ENCODE data around the gene BCAS3.
"Not testable (repeated sequence)": the region's sequence is repeated elsewhere in the genome, so short reads cannot be mapped to it uniquely, and the experiment has no call there.

The BCAS3 gene

DNA sequence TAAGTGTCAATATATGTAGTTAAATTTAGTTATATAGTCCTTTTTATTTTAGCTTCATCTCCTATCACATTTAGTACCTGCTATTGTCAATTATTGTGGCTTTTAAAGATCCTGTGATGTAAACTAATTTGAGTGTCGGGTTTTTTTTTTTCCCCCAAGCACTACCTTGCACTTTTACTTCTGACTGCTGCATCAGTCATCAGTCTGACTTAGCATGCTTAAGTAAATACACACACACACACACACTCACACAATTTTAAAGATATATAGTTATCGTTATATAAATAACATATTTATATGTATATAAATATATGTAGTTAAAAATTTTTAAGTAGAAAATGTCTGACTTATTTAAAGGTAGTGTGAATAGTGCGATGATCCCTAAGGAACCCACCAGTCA, 127.2 kb downstream of the BCAS3 start:
- no peak for DNase-seq

DNA sequence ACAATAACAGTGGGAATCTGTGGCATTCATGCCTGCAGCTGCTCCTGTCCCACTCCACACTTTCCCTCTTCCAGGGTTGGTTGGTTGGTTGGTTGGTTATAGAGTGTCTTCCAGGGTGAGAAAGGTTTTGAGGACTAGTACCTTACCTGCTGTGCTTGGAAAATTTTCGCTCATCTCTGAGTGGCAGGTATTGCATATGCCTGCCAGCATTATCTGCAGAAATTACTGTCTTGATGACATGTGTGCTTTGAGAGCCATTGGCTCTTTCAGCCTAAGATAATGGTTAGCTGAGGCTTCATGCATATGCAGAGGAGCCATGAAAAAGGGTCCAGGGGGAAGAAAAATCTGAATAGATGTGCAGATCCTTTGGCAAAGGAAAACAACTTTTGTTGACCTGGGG, 131.8 kb downstream of the BCAS3 start:
- DNase-seq, result no peak

DNA sequence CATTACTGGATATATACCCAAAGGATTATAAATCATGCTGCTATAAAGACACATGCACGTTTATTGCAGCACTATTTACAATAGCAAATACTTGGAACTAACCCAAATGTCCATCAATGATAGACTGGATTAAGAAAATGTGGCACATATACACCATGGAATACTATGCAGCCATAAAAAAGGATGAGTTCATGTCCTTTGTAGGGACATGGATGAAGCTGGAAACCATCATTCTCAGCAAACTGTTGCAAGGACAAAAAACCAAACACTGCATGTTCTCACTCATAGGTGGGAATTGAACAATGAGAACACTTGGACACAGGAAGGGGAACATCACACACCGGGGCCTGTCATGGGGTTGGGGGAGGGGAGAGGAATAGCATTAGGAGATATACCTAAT, 137.3 kb downstream of the BCAS3 start:
- DNase-seq, result not testable (repeated sequence)

DNA sequence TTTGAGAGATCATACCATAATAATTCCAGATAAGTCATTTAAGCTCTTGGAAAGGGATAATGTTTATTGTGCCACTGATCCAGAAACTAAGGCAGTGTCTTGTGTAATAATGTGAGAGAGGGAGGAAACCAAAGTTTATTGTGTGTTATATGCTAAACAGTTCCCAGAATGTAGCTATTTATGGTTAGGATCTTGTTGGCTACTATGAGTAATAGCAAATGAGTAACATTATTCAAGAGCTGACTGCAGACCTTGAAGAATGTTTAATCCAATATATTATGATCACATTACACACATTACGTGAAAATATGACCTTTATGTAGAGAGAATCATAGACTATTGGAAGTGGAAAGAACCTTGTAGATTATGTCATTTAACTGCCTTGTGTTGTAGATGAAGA, 139.5 kb downstream of the BCAS3 start:
- no peak for DNase-seq

DNA sequence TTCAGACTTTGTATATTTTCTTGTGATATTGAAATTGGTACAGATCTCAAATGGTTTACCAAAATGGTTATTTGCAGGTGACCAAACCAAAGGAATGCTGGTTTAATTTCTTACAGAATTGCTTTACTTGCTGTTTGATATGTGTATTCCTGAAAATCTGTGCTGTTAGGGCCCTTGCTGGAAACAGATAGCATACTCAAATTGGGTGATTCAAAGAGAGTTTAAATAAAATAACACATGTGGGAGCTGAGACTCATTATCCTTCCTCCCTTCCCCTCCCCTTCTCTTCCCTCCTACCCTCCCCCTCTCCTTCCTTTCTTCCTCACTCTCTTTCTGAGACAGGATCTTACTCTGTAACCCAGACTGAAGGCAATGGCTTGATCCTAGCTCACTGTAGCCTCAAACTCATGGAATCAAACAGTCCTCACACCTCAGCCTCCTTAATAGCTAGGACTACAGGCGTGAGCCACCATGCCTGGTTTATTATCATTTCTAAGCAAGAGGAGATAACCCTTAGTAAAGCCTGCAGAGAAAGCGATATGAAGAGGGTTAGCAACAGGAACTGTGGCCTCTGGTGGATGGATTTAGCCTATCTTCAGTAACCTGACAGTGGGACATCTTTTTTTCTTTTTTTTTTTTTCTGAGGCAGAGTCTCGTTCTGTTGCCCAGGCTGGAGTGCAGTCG, 141.9 kb downstream of the BCAS3 start:
- DNase-seq, result no peak

DNA sequence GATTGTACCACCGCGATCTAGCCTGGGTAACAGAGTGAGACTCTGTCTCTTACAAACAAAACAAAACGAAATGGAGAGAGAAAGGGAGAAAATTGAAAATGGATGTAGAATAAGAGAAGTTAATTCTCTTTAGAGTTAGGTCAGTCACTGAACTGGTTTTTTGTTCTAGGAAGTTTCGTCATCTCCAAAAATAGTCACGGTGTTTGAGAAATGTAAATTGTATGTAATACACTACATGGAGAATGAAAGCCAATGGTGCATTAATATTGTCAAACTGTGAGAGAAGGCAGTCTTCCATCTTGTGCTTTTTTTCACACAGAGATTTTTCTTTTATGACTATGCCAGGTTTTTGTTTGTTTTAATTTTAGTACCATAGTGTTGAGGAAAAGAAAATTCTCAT, 145.9 kb downstream of the BCAS3 start:
- no peak for DNase-seq

DNA sequence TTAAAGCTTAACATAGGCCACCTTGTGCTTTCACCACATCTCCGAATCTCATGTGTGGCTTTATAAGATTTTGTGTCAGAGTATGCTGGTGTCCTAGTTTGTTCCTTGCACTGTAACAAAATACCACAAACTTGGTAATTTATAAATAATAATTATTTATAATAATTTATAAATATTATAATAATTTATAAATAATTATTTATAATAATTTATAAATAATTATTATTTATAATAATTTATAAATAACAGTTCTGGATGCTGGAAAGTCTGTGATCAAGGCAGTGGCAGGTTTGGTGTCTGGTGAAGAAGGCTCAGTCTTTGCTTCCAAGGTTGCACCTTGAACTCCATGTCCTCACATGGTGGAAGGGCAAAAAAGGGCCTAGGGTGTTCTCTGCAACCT, 147.7 kb downstream of the BCAS3 start:
- DNase-seq, result no peak

DNA sequence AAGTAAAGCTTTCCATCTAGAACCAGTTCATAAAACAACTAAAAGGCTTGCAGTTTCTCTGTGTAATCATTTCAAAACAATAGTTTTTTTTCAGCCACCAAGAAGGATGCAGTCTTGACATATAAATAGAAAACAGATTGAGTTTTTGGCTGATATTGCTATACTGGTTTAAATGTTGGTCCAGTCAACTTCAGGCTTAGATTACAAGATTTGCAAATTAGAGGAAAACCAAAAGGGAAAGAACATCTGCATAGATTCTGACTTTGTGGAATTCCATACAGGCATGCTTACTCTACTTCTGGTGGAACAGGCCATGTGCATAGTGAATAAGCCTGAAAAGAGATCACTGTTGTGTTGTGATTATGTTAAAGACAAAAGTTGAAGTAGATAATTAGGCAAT, 150.3 kb downstream of the BCAS3 start:
- DNase-seq, result no peak

DNA sequence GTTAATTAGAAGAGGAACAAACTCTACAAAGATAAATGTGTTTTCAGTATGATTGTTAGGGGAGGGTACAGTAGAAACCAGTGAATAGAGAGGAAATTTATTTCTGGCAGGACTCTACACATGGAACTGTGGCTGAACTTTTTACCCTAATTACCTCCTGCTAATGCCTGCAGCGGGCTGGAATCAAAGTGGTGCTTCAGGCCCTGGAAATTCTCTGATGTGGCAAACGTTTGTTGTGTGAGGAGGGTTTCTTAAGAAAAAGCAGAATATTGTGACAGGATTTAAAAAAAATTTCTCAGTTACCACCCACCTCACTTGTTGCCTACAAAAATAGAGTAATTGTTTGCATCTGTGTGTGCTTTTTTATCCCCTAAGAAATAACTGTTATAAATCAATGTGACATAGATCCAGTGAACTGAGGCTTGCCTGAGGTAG, 154.5 kb downstream of the BCAS3 start:
- no peak for DNase-seq

DNA sequence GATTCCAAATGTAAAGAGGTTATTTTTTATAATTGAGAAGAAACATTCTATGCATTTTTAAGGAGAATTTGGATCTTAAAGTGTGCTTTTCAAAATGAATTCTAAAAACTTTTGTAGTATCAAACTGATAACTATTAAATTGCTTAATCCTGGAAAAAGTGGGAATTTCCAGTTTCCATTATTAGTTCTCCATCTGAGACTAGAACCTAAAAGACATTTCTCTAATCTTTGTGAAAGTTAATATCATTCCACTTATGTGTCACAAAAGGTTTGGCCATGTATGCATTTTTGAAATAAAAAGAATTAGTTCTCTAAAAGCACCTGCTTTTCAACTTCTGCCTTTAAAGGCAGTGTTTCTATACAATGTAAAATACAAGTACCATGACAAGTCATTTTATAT, 155.0 kb downstream of the BCAS3 start:
- no peak for DNase-seq

DNA sequence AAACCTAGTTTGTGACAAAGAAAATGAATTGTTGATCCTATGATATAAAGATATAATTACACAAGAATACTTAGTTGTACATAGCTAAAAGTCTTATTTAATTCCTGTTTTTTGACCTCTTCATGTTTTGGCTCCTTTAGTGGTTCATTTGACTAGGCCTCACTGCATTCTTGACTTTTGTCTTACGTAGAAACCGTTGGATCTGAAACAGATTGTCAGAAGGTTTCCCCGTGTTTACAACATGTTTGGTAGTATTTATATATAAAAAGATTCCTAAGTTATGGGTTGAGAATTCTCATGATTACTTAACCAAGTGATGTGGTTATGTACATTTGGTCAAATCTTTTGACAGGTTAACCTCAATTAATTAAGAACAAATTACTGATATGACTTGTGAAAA, 162.8 kb downstream of the BCAS3 start:
- no peak for DNase-seq

DNA sequence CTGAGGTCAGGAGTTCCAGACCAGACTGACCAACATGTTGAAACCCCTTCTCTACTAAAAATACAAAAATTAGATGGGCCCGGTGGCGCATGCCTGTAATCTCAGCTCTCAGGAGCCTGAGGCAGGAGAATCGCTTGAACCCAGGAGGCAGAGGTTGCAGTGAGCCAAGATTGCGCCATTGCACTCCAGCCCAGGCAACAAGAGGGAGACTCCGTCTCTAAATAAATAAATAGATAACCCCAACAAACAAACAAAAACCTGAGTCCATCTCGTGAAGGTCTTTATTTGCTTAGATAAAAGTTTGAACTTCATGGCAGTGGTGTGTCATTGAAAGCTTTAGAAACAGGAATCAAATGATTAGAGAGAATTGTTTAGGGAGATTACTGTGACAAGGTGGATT, 167.4 kb downstream of the BCAS3 start:
- no peak for DNase-seq

DNA sequence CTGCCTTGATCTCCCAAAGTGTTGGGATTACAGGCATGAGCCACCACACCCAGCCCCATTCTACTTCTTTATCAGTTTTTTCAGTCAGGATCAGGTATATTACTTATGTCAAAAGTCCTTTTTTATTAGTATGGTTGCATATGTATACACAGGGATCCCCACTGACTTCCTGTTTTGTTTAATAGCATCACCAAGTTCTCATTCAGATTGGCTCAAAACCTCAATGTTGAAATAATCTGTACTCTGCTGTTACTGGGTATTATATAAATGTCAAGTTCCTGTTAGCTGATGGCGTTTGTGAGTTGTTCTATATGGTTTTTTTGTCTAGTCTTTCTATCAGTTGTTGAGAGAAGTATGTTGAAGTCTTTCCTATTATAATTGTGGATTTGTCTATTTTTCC, 168.5 kb downstream of the BCAS3 start:
- no peak for DNase-seq

DNA sequence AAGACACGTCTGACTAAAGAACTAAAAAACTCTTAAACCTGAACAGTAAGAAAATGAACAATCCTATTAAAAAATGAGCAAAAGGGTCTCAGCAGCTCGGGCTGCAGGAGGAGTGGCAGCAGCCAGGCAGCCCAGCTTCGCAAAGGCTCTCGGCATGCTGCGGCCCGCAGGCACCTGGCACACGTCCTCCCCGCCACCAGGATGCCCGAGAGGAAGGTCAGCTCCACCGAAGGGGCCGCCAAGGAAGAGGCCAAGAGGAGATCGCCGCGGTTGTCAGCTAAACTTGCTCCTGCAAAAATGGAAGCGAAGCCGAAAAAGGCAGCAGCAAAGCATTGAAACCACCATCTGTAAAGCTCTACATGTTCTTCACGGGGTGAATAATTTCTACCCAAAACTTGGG, 173.5 kb downstream of the BCAS3 start:
- DNase-seq, result no peak

DNA sequence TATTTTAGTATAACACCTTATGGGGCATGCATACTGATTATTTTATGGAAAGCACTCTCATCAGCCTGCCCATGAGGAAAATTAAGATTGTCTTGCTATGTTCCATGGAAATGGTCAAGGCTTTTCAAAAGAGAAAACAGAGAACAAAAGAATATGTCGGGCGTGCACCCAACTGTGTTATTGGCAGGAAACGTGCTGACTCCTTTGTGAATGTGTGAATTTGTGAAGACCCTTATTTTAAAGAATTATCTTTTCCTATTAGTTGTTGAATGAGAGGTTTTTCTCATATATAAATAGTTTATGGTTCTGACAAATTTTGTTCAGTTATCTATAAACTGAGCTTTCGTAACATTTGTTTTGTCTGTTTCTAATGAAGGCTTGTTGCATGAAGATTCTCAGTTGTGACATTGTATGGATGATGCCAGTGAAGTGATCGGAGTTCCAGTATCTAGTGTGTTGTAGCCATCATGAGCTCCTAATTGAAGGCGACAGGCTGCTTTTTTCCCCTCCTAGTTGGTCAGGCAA, 180.0 kb downstream of the BCAS3 start:
- no peak for DNase-seq

DNA sequence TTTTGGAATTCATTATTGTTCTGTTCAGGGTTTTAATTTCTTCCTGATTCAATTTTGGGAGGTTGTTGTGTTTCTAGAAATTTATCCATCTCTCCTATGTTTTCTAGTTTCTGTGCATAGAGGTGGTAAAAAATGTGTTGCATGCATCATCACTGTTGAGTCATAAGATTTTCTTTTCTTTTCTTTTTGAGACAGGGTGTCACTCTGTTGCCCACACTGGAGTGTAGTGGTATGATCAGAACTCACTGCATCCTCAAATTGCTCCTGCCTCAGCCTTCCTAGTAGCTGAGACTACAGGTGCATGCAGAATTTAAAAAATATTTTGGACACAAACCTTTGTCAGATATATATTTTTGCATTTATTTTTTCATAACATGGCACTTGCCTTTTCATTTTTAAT, 184.8 kb downstream of the BCAS3 start:
- DNase-seq, result no peak

DNA sequence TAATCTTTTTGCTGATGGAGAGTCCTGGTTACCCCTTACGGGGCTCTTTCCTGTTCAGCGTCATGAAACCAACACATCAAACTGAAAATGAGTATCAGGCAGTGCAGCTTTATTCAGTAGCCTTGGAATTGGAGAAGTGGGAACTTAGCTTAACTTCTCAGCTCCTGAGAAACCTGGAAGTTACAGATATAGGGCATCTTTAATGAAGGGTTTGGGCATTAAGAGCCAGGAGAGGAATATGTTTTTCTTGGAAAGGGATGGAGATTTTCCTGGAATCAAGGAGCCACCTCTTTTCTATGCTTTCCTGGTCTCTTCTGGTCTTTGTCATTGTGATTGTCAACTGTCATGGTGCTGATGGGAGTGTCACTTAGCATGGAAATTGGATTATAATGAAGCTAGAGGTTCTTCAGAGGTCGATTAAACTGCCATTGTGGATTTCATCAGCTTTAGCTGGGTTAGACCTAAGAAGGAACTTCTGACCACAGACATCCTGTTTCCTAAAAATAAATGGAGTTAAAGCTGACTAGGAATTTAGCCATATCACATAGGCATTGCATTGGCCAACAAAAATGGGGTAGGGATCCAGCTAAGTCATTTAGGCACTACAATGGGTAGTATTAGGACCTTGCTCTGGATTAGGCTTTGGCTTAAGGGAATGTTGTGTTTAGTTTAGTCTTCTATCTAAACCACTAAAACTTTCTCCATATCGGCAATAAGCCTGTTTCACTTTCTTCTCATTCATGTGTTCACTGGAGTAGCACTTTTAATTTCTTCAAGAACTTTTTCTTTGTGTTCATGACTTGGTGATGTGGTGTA, 186.4 kb downstream of the BCAS3 start:
- no peak for DNase-seq

DNA sequence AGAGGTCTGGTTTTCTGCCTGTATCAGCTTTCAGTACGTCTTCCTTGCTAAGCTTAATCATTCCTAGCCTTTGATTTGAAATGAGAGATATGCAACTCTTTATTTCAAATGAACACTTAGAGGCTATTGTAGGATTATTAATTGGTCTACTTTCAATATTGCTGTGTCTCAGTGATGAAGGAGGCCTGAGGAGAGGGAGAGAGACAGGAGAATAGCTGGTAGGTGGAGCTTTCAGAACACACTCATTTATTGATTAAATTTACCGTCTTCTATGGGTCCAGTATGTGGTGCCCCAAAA, 187.0 kb downstream of the BCAS3 start:
- DNase-seq, result no peak

DNA sequence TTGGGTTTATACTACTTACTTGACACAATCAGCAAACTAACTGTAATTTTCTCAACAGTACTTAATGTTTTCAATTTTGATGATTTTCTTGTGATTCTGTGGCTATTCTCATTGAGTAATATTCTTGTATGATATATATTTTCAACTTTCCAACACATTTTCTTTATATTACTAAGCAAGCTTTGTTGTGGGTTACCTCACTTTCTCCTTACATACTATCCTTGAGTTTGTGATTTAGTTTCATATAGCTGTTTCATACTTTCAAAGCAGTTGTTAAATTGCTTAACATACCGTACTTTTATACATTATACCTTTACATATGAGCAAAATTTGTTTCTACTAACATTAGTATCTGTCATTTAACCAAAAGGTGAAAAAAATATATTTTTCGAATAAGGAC, 197.1 kb downstream of the BCAS3 start:
- DNase-seq, result no peak

DNA sequence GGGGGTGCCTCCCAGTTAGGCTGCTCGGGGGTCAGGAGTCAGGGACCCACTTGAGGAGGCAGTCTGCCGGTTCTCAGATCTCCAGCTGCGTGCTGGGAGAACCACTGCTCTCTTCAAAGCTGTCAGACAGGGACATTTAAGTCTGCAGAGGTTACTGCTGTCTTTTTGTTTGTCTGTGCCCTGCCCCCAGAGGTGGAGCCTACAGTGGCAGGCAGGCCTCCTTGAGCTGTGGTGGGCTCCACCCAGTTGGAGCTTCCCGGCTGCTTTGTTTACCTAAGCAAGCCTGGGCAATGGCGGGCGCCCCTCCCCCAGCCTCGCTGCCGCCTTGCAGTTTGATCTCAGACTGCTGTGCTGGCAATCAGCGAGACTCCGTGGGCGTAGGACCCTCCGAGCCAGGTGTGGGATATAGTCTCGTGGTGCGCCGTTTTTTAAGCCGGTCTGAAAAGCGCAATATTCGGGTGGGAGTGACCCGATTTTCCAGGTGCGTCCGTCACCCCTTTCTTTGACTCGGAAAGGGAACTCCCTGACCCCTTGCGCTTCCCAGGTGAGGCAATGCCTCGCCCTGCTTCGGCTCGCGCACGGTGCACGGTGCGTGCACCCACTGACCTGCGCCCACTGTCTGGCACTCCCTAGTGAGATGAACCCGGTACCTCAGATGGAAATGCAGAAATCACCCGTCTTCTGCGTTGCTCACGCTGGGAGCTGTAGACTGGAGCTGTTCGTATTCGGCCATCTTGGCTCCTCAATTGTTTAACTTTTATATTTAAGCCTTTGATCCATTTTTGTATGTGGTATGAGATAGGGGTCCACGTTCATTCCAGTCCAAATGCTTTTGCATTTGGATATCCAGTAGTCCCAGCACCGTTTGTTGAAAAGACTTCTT, 209.3 kb downstream of the BCAS3 start:
- not testable (repeated sequence) for DNase-seq

DNA sequence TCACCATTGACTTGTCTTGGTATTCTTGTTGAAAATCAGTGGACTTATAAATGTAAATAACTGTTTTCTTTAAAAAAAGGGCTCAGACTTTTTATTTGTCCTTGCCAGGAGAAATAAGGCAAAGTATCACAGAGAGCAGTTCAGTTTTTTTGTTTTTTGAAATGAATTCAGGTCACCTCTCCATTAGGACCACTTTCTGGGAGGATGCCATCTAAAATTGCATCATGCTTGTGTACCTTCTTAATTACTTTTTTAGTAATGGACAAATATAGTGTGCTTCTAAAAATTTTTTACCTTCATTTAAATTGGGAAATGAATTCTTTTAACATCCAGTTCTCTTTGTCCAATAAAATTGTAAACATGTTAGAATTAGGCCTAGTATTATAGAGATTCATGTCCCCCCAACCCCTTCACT, 210.0 kb downstream of the BCAS3 start:
- DNase-seq, result no peak

DNA sequence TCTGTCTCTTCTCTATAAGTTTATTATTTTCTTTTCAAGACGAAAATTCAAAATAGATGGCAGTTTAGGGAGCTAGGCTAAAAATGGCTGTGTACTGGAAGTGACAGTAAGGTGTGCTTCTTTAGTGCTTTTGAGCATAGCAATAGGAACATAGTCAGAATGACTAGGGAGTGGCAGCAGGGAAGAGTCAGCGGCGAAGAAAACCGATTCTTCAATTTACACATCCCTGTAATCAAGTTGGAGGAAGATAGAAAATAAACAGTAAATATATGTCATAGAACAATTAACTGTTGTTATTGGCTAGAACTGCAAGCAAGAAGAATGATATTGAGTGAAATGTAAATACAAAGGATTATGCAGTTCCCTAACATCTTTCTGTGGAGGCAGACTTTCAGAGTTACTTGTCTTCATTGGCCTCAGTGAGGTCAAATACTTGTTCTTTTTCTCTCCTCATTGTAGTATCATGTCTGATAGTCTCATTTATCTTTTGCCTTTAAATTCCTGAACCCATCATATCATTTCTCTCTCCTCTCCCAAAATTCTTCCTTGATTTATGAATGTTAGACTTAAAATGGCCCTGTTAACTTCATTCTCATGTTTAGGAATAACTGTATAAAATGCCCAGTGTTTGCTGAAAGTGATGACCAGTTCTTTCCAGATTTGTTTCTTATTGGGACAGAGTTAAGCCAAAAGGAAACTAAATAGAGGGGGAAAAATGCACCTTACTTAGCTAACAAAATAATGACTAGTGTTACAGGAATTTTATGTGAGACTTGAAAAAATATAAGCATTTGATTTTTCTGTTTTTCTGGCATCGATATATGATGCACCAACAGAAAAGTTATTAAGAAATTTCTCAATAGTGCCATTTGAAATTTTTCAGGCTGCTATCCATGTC, 211.4 kb downstream of the BCAS3 start:
- no peak for DNase-seq

DNA sequence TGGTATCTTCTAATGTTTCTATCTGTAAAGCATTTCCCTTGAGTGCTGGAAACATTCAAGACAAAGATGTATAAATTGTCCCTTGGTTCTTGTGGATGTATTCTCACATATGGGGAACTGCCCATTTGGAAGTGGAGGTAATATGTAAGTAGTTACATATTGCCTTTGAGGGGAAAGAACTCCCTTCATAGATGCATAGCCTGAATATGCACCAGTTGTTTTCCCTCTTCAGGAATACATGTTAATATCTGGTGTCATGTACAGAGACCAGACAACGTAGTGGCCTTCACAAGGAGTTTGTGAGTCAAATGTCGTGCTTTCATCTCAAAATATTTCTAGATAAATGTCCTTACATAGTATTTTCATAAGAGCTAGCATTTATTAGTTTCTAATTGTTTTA, 213.5 kb downstream of the BCAS3 start:
- DNase-seq, result no peak
